Measurements from ENCODE around the gene INTS3. TPM values are rescaled to one million over a fixed set of nuclear protein-coding genes. Genes with fewer than 3 reads are reported as not detected.

Gene INTS3
- total RNA-seq, 4 donors from 2014 or later, result 24.3 to 75.1 (median 42.4) TPM

DNA sequence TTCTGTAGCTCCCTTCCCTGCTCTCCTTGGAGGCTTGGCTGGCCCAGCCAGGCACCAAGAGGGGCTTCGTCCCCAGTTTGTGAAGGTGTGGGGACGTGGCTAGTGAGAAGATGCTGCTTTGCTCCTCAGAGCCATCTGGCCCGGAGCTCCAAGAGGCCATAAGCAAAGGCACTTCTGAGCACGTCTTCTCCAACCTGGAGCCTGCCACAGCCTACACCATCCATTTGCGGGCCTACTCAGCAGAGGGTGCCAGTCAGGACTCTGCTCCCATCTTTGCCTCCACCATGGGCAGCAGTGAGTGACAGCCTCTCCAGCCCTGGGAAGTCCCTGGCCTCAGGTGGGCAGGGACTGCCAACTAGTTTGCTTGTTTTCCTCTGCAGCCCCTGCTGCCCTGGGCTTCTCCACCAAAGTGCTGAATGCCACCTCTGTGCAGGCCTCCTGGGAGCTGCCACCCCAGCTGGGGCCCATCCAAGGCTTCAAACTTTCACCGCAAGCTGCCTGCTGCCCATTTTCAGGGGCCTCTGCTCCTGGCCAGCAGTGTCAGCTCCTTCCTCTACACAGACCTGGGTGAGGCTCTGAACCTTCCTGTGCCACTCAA, 73.3 kb downstream of the INTS3 start:
- Histone ChIP-seq H3K4me1 (peaks cover 0 to 18% (median 10%) of the 10 kb centered on the region in 4 donors), H3K9me3 (no peaks in the 10 kb centered on the region), H3K27ac (no peak overlapping the region), H3K36me3 (no peaks in the 10 kb centered on the region), H3K4me3 (no peak overlapping the region), H3K27me3 (no peaks in the 10 kb centered on the region)
- peak in 1 of 3 donors; percentile 36 for DNase-seq
- TF ChIP-seq, protein P1, sequence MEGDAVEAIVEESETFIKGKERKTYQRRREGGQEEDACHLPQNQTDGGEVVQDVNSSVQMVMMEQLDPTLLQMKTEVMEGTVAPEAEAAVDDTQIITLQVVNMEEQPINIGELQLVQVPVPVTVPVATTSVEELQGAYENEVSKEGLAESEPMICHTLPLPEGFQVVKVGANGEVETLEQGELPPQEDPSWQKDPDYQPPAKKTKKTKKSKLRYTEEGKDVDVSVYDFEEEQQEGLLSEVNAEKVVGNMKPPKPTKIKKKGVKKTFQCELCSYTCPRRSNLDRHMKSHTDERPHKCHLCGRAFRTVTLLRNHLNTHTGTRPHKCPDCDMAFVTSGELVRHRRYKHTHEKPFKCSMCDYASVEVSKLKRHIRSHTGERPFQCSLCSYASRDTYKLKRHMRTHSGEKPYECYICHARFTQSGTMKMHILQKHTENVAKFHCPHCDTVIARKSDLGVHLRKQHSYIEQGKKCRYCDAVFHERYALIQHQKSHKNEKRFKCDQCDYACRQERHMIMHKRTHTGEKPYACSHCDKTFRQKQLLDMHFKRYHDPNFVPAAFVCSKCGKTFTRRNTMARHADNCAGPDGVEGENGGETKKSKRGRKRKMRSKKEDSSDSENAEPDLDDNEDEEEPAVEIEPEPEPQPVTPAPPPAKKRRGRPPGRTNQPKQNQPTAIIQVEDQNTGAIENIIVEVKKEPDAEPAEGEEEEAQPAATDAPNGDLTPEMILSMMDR (IDR thresholded peaks at IDR 0.05), result no peak
- TF ChIP-seq POLR2A (IDR thresholded peaks at IDR 0.05), result no peak

DNA sequence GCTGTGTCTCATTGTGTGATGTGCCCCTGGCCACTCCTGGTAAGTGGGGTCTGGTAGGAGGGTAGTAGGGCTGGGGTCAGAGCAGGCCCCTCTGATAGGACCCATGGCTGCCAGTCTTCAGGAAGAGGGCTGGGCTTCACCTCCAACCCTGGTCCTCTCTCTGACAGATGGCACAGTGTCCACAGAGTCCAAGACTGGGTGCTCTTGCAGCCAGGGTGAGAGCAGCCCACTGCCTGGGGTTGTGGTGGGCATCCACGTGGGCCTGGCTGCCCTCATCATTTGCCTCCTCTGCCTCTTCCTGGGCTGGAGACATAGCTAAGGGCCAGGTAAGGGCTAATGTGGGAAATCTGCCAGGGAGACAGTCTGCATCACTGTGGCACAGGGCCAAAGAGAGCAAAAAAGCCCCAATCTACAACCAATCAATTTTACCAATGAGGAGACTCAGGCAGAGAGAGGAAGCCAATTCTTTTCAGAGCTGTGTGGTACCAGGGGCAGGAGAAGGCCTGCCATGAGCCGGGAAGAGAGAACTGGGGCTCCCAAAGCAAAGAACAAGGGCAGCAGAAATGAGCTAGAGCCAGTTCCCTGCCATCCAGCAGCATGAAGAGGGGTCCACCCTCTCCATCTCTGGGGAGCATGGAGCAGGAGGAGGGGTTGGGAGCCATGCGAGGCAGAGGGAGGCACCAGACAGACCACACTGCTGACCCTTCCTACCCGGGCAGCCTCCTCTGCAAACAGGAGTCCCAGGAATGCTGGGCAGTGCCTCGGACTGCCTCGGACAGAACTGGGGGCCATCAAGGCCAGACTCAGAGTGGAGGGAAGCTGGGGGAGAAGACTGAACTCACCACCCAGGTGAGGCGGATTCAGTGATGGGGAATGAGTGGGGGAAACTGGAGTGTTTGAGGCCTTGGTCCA, 74.2 kb downstream of the INTS3 start:
- peak in 1 of 3 donors; percentile 25 for DNase-seq
- Histone ChIP-seq H3K36me3 (peaks cover 0 to 4% (median 0%) of the 10 kb centered on the region in 3 donors), H3K4me1 (peaks cover 0 to 15% (median 11%) of the 10 kb centered on the region in 4 donors), H3K9me3 (no peaks in the 10 kb centered on the region), H3K27me3 (no peaks in the 10 kb centered on the region), H3K27ac (no peak overlapping the region), H3K4me3 (no peak overlapping the region)
- TF ChIP-seq POLR2A (IDR thresholded peaks at IDR 0.05), result no peak
- TF ChIP-seq, protein P1 (IDR thresholded peaks at IDR 0.05), result no peak

DNA sequence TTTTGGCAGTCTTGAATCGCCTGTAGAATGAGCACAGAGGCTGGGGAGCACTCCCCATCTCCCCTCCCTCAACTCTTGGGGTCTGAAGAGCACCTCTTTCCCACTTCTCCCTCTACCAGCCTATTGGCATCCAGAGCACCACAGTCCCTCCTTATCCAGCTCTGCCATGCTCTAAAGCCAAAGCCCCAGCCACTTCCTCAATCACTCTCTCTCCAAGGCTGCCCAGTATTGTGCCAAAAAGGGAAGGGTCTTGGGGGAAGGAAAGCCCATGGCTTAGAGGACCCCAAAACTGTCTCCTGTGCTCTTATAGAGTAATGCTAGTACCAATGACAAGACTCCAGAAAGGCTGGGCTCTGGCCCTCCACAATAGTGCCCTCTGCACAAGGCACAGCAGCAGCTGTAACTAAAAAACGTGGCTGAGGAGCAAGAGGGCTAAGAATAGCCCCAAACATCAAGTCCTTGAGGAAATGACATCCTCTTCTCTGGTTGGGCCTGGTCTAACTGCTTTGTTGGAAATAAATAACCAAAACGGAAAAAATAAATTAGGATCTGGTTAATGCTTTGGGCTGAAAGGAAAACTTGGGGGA, 75.7 kb downstream of the INTS3 start:
- peaks cover 0 to 11% (median 11%) of the 10 kb centered on the region in 4 donors for H3K4me1 ChIP-seq
- no peak for TF ChIP-seq POLR2A (IDR thresholded peaks at IDR 0.05)
- TF ChIP-seq, protein P1 (IDR thresholded peaks at IDR 0.05), result no peak
- peak in 1 of 3 donors; percentile 41 for DNase-seq
- peaks cover 0 to 20% (median 0%) of the 10 kb centered on the region in 3 donors for H3K36me3 ChIP-seq
- H3K9me3 ChIP-seq, result no peaks in the 10 kb centered on the region
- H3K27me3 ChIP-seq, result no peaks in the 10 kb centered on the region
- no peak overlapping the region for H3K4me3 ChIP-seq
- H3K27ac ChIP-seq, result peak overlapping the region in 2 of 4 donors; percentile 58 to 71

DNA sequence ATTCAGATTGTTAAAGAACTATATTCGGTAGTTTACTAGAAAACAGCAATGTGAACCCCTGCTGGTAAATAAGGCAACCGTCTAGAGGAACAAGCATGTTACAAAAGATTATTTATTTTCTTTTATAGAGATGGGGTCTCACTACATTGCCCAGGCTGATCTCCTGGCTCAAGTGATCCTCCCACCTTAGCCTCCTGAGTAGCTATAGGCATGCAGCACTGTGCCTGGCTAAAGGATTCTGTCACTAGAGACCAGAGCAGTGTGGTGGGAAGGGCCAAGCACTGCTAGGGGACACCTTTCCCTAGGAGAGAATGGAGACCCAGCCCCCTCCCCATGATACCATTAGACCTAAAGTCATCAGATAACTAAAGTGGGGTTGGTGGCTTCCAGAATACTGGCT, 76.3 kb downstream of the INTS3 start:
- H3K4me1 ChIP-seq, result peaks cover 0 to 11% (median 11%) of the 10 kb centered on the region in 4 donors
- H3K36me3 ChIP-seq, result peaks cover 0 to 25% (median 0%) of the 10 kb centered on the region in 3 donors
- no peak for TF ChIP-seq POLR2A (IDR thresholded peaks at IDR 0.05)
- TF ChIP-seq, protein P1 (IDR thresholded peaks at IDR 0.05), result no peak
- no peaks in the 10 kb centered on the region for H3K9me3 ChIP-seq
- DNase-seq, result peak in 1 of 3 donors; percentile 21
- H3K27me3 ChIP-seq, result no peaks in the 10 kb centered on the region
- peak overlapping the region; percentile 58 to 75 (median 72) for H3K27ac ChIP-seq
- H3K4me3 ChIP-seq, result no peak overlapping the region

DNA sequence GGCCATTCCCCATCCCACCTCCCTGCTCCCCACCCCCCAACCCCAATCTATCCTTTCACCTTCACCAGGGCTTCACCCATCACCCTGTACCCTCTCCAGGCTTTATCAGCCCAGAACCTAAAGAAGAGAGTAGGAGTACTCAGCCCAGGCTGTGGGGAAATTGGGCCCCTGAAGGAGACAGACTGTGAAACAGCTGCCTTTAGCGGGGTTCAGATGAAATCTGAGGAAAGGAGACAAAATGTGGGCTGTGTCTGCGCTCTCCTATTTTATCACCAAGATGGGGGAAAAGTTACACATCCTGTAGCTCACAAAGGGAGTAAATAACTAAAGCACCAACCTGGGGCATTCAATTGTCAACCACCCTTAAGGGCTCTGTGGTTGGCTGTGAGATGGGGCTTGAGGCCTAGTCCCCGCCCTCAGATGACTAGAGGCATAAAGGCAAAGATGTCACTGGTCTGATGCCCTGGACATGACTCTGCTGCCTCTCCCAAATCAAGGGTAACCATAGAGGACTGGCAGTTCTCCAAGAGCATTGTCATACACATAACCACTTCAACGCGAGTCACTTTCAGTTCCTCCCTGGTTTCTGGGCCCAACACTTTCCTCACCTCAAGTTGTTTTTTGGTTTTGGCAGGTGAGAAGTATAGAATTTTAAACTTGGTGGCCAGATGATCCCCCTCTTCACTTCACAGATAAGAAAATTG, 77.3 kb downstream of the INTS3 start:
- H3K4me1 ChIP-seq, result peaks cover 0 to 11% (median 11%) of the 10 kb centered on the region in 4 donors
- H3K27me3 ChIP-seq, result no peaks in the 10 kb centered on the region
- TF ChIP-seq, protein P1 (IDR thresholded peaks at IDR 0.05), result no peak
- no peak for TF ChIP-seq POLR2A (IDR thresholded peaks at IDR 0.05)
- H3K9me3 ChIP-seq, result no peaks in the 10 kb centered on the region
- peak overlapping the region; percentile 71 to 75 (median 72) for H3K27ac ChIP-seq
- no peak overlapping the region for H3K4me3 ChIP-seq
- peaks cover 0 to 36% (median 0%) of the 10 kb centered on the region in 3 donors for H3K36me3 ChIP-seq
- peak in 2 of 3 donors; percentile 83 to 89 for DNase-seq
